Activated CD4-positive, alpha-beta T cell treated with anti-CD3 and anti-CD28 coated beads for 36 hours (primary cell): Measurements from ENCODE around the gene ANAPC2. TPM values are rescaled to one million over a fixed set of nuclear protein-coding genes. Genes with fewer than 3 reads are reported as not detected.

Source experiments
- ATAC-seq: fragments of 200-7000 bp; cut with Tn5 transposase; one replicate; pipeline ENCODE4 v1.10.0; 2021; ENCODE audit warnings: mild to moderate bottlenecking, moderate library complexity
- CTCF ChIA-PET: fragments of 350-600 bp; sonication (Branson Sonifier 250); formaldehyde crosslinking; loops from one replicate; lab custom pipeline; 2021; ENCODE audit warnings: antibody characterized with exemption; lab: Charles Lee
- POLR2A ChIA-PET: fragments of 350-600 bp; sonication (Branson Sonifier 250); formaldehyde crosslinking; loops from one replicate; lab custom pipeline; 2021; ENCODE audit warnings: antibody characterized with exemption, inconsistent platforms; lab: Charles Lee
- DNase-seq: peaks from one replicate; pipeline ENCODE4 v3.0.0-alpha.2; 2020
- H3K27ac Mint-ChIP-seq: one replicate; pipeline ENCODE4 v1.8.0; 2021; ENCODE audit warnings: mixed read lengths
- H3K27me3 Mint-ChIP-seq: one replicate; pipeline ENCODE4 v1.8.0; 2021; ENCODE audit warnings: mixed read lengths
- H3K36me3 Mint-ChIP-seq: one replicate; pipeline ENCODE4 v1.8.0; 2021; ENCODE audit warnings: low read depth, mixed read lengths
- H3K4me1 Mint-ChIP-seq: one replicate; pipeline ENCODE4 v1.8.0; 2021; ENCODE audit warnings: mixed read lengths
- H3K4me3 Mint-ChIP-seq: one replicate; pipeline ENCODE4 v1.8.0; 2021; ENCODE audit warnings: mild to moderate bottlenecking, moderate library complexity, mixed read lengths
- H3K9me3 Mint-ChIP-seq: one replicate; pipeline ENCODE4 v1.8.0; 2021; ENCODE audit warnings: low read depth, mixed read lengths
- intact Hi-C, 2 experiments: fragments of 100-400 bp; cut with DNase I in 1 of 2; cut with micrococcal nuclease in 1 of 2; formaldehyde crosslinking; loops; one replicate each; pipeline versions ENCODE4 v1.14.2 to v1.15.1; 2022 to 2024; cut with DNase I, micrococcal nuclease
- total RNA-seq, 2 experiments: library from RNA; stranded (reverse); gene quantifications; one replicate each; pipeline ENCODE4 v1.2.3, GENCODE V29; 2021

ANAPC2 gene
- total RNA-seq, 2 experiments from 2014 or later: 30.8 to 38.4 TPM

GRCh38 chr9:137189297-137190295, 1.2 kb upstream of the ANAPC2 start:
- CTCF ChIA-PET: interaction anchor here (0.5 to 2.1 kb wide), 19 partner anchors 8 to 1205 kb away, joined by 3 to 5 read pairs (median 3); partner anchors contain the start of genes RNF224 and TPRN
- H3K27ac Mint-ChIP-seq: peak overlapping the region; percentile 88

GRCh38 chr9:137188086-137188489, 272 bp downstream of the ANAPC2 start:
- intact Hi-C loops: loop anchor here (1.0 to 5.0 kb wide), 12 partner anchors 12 to 397 kb away; partner anchors contain the start of genes TPRN (in 2 of the 2), DPP7 (in 1 of the 2), MAN1B1 (in 1 of the 2) and NDOR1 (in 1 of the 2)
- H3K4me3 Mint-ChIP-seq: peak overlapping the region; percentile 91
- peaks cover 12% of the 10 kb centered on the region for H3K36me3 Mint-ChIP-seq
- H3K27me3 Mint-ChIP-seq: no peaks in the 10 kb centered on the region
- ATAC-seq (peak; percentile 5), DNase-seq (no peak)
- H3K4me1 Mint-ChIP-seq: peaks cover 33% of the 10 kb centered on the region
- CTCF ChIA-PET: interaction anchor here (2.1 kb wide), 1 partner anchor 14 kb away, joined by 4 read pairs; no protein-coding TSS in a partner anchor
- POLR2A ChIA-PET: interaction anchor here (1.0 kb wide), 1 partner anchor 161 kb away, joined by 3 read pairs; no protein-coding TSS in a partner anchor
- peak overlapping the region; percentile 82 for H3K27ac Mint-ChIP-seq
- H3K9me3 Mint-ChIP-seq: no peaks in the 10 kb centered on the region

More at GRCh38 chr9:137189297-137190295, 1.2 kb upstream of the ANAPC2 start:
- Mint-ChIP-seq H3K36me3 (peaks cover 12% of the 10 kb centered on the region), H3K9me3 (no peaks in the 10 kb centered on the region), H3K27me3 (no peaks in the 10 kb centered on the region), H3K4me1 (peaks cover 29% of the 10 kb centered on the region), H3K4me3 (peak overlapping the region; percentile 91)
- DNase-seq: no peak
- POLR2A ChIA-PET: interaction anchor here (1.0 to 1.2 kb wide), 3 partner anchors 11 to 94 kb away, joined by 3 to 8 read pairs (median 4); partner anchors contain the start of gene TPRN
- peak; percentile 1 for ATAC-seq
- intact Hi-C loops: loop anchor here (1.0 to 5.0 kb wide), 6 partner anchors 16 to 75 kb away; partner anchors contain the start of genes DPP7 (in 1 of the 2), NDOR1 (in 1 of the 2), RNF208 (in 1 of the 2) and TMEM203 (in 1 of the 2)

- peaks cover 33% of the 10 kb centered on the region for H3K4me1 Mint-ChIP-seq
- DNase-seq (no peak), ATAC-seq (no peak)
- H3K27me3 Mint-ChIP-seq: no peaks in the 10 kb centered on the region
- peak overlapping the region; percentile 91 for H3K4me3 Mint-ChIP-seq
- ChIA-PET POLR2A (interaction anchor here (1.0 kb wide), 1 partner anchor 160 kb away, joined by 3 read pairs; no protein-coding TSS in a partner anchor), CTCF (no interaction called here)
- peaks cover 12% of the 10 kb centered on the region for H3K36me3 Mint-ChIP-seq
- intact Hi-C loops: loop anchor here in 1 of 2 experiments (5.0 kb wide), 1 partner anchor 35 kb away; the partner anchor contains the start of gene RNF208
- no peaks in the 10 kb centered on the region for H3K9me3 Mint-ChIP-seq
- H3K27ac Mint-ChIP-seq: peak overlapping the region; percentile 77
Observed at GRCh38 chr9:137187386-137187785, 974 bp downstream of the ANAPC2 start.

DNA sequence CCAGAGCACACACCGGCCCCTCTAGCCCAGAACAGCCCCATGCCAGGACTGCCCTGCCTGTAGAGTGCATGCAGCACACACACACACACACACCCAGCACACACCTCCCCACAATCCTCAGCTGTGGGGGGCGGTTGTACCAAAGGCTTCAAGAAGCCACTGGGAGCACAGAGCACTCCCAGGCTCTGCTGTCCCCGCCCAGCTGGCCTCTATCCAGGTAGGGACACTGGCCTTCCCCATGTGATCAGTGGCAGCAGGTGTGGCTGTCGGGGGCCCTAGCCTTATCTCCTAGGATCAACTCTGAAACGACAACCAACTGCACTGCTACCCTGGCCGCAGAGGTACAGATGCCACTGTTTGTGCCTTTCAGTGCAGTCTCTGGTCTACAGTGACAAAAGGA, 2.0 kb downstream of the ANAPC2 start:
- CTCF ChIA-PET: no interaction called here
- H3K27ac Mint-ChIP-seq: peak overlapping the region; percentile 42
- peak overlapping the region; percentile 91 for H3K4me3 Mint-ChIP-seq
- H3K4me1 Mint-ChIP-seq: peaks cover 33% of the 10 kb centered on the region
- DNase-seq: no peak
- intact Hi-C loops: loop anchor here in 1 of 2 experiments (5.0 kb wide), 1 partner anchor 36 kb away; the partner anchor contains the start of gene RNF208
- POLR2A ChIA-PET: no interaction called here
- no peaks in the 10 kb centered on the region for H3K9me3 Mint-ChIP-seq
- peaks cover 16% of the 10 kb centered on the region for H3K36me3 Mint-ChIP-seq
- no peak for ATAC-seq
- no peaks in the 10 kb centered on the region for H3K27me3 Mint-ChIP-seq

DNA sequence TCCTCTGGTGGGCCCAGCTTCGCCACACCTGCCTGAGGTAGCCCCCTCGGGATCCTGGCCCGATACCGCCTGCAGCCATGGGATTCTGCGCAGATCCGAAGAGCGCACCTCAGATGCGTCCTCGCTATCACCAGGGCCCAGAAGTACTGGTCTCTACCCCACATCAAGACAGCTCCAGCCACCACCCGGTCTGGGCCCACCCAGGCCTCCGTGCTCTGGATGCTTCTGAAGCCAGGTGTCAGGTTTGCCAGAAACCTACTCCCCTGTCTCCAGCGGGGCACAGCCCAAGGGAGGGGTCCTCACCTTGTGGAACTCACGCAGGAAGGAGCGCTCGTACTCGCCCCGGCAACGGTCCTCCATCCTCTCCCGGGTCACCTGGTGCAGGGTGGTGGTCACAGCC, 2.4 kb downstream of the ANAPC2 start:
- peaks cover 33% of the 10 kb centered on the region for H3K4me1 Mint-ChIP-seq
- ChIA-PET CTCF (no interaction called here), POLR2A (no interaction called here)
- H3K27me3 Mint-ChIP-seq: no peaks in the 10 kb centered on the region
- H3K27ac Mint-ChIP-seq: no peak overlapping the region
- no peaks in the 10 kb centered on the region for H3K9me3 Mint-ChIP-seq
- DNase-seq (no peak), ATAC-seq (no peak)
- no peak overlapping the region for H3K4me3 Mint-ChIP-seq
- peaks cover 16% of the 10 kb centered on the region for H3K36me3 Mint-ChIP-seq
- intact Hi-C loops: loop anchor here in 1 of 2 experiments (5.0 kb wide), 1 partner anchor 36 kb away; the partner anchor contains the start of gene RNF208

- Mint-ChIP-seq H3K27ac (no peak overlapping the region), H3K36me3 (peaks cover 12% of the 10 kb centered on the region), H3K4me1 (peaks cover 28% of the 10 kb centered on the region), H3K27me3 (no peaks in the 10 kb centered on the region), H3K4me3 (no peak overlapping the region), H3K9me3 (no peaks in the 10 kb centered on the region)
- intact Hi-C loops: loop anchor here in 1 of 2 experiments (5.0 kb wide), 1 partner anchor 37 kb away; the partner anchor contains the start of gene RNF208
- ChIA-PET POLR2A (no interaction called here), CTCF (no interaction called here)
- DNase-seq (no peak), ATAC-seq (no peak)
Observed at GRCh38 chr9:137184881-137185660, 3.3 kb downstream of the ANAPC2 start.

GRCh38 chr9:137183980-137184595, 4.3 kb downstream of the ANAPC2 start:
- POLR2A ChIA-PET: no interaction called here
- H3K27ac Mint-ChIP-seq: no peak overlapping the region
- H3K4me1 Mint-ChIP-seq: peaks cover 26% of the 10 kb centered on the region
- H3K9me3 Mint-ChIP-seq: no peaks in the 10 kb centered on the region
- DNase-seq: no peak
- intact Hi-C loops: no loop called here
- CTCF ChIA-PET: no interaction called here
- H3K36me3 Mint-ChIP-seq: peaks cover 15% of the 10 kb centered on the region
- no peak for ATAC-seq
- H3K27me3 Mint-ChIP-seq: no peaks in the 10 kb centered on the region
- no peak overlapping the region for H3K4me3 Mint-ChIP-seq

DNA sequence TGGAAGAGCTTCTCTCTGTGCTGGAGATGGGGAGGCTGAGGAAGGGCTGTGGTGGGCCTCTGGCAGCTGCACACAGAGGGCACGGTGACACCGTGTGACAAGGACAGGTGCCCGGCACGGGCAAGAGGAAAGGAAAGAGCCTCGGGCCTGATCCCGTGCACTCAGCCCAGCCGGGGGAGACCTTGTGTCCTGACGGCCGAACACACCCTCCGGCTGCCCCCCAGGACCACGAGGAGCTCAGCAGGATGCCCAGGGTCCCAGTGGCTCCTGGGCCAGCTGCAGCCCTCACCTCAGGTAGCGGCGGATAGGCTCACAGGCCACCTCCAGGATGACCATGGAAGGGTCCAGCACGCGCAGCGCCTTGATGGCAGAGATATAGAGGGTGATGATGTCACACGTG, 5.5 kb downstream of the ANAPC2 start:
- H3K4me3 Mint-ChIP-seq: no peak overlapping the region
- intact Hi-C loops: no loop called here
- DNase-seq (no peak), ATAC-seq (no peak)
- H3K9me3 Mint-ChIP-seq: no peaks in the 10 kb centered on the region
- H3K4me1 Mint-ChIP-seq: peaks cover 24% of the 10 kb centered on the region
- H3K27me3 Mint-ChIP-seq: no peaks in the 10 kb centered on the region
- H3K36me3 Mint-ChIP-seq: peaks cover 14% of the 10 kb centered on the region
- ChIA-PET CTCF (interaction anchor here (0.6 kb wide), 1 partner anchor 485 kb away, joined by 3 read pairs; no protein-coding TSS in a partner anchor), POLR2A (no interaction called here)
- no peak overlapping the region for H3K27ac Mint-ChIP-seq

DNA sequence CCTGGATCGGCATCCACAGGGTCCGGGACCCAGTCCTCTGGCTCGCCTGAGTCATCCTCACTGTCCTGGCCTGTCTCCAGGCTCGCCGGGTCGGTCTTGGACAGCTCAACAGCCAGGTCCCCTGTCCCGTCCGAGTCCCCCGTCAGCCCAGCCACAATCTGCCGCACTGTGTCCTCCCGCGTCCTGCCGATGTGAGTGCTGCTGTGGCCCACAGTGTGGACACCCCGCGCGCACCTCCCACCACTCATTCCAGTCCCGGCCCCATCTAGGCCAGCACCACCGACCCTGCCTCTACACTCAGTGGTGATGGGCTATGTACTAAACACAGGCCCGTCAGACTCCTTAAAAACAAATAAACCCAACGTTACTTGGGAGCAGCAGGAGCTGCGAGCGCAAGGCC, 6.7 kb downstream of the ANAPC2 start:
- intact Hi-C loops: no loop called here
- CTCF ChIA-PET: interaction anchor here (1.1 kb wide), 1 partner anchor 7 kb away, joined by 4 read pairs; no protein-coding TSS in a partner anchor
- POLR2A ChIA-PET: no interaction called here

GRCh38 chr9:137180491-137180890, 7.9 kb downstream of the ANAPC2 start:
- H3K9me3 Mint-ChIP-seq: no peaks in the 10 kb centered on the region
- no peak for ATAC-seq
- POLR2A ChIA-PET: no interaction called here
- intact Hi-C loops: no loop called here
- no peaks in the 10 kb centered on the region for H3K27me3 Mint-ChIP-seq
- CTCF ChIA-PET: interaction anchor here (1.1 kb wide), 1 partner anchor 8 kb away, joined by 4 read pairs; no protein-coding TSS in a partner anchor
- no peak overlapping the region for H3K4me3 Mint-ChIP-seq
- H3K36me3 Mint-ChIP-seq: peaks cover 10% of the 10 kb centered on the region
- peaks cover 7% of the 10 kb centered on the region for H3K4me1 Mint-ChIP-seq
- no peak for DNase-seq
- H3K27ac Mint-ChIP-seq: no peak overlapping the region

More for the DNA sequence above, 6.7 kb downstream of the ANAPC2 start:
- DNase-seq (no peak), ATAC-seq (no peak)
- peaks cover 15% of the 10 kb centered on the region for H3K4me1 Mint-ChIP-seq
- no peak overlapping the region for H3K27ac Mint-ChIP-seq
- H3K27me3 Mint-ChIP-seq: no peaks in the 10 kb centered on the region
- H3K9me3 Mint-ChIP-seq: no peaks in the 10 kb centered on the region
- no peak overlapping the region for H3K4me3 Mint-ChIP-seq
- H3K36me3 Mint-ChIP-seq: peaks cover 13% of the 10 kb centered on the region
